Measurements from ENCODE around the gene AVPR1B.
"Not testable (repeated sequence)": the region's sequence is repeated elsewhere in the genome, so short reads cannot be mapped to it uniquely, and the experiment has no call there.

The AVPR1B gene

DNA sequence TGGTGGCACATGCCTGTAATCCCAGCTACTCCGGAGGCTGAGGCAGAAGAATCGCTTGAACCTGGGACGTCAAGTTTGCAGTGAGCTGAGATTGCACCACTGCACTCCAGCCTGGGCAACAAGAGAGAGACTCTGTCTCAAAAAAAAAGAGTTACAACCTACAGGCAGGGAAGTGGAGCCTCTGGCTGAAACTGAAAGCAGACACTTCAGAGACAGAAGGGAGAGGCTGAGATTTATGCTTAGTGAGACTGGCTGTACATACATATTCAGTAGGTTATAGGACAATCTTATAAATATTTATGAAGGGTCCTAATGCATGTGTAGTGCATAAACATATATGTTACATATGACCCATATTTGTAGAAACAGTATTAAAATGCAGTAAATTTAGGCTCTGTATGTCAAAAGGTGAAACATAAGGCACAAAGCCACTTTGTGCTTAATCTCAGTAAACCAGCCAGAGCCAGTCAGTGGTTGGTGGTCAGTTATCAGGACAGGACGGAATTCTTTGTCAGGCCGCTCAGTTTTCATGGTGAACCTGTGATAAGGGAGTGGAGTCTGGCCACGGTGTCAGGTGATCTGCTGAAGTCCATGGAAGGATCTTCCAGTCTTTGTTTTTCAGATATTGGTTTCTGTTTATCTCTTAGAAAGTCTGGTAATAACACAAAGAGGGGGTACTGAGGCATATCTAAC lies 50.6 kb downstream of the AVPR1B start:
- Histone ChIP-seq H3K9ac (ENCODE audit: low read depth in 1 of 2, low read length in 2 of 2) (no peak overlapping the region), H3K4me1 (ENCODE audit: control insufficient read depth in 2 of 2, insufficient read depth in 2 of 2, low read length in 2 of 2) (peaks cover 0 to 2% of the 10 kb centered on the region in 2 donors), H3K27ac (ENCODE audit: low read depth in 2 of 2, low read length in 2 of 2) (no peak overlapping the region), H3K4me3 (ENCODE audit: low read length in 2 of 2) (no peak overlapping the region), H3K36me3 (ENCODE audit: control insufficient read depth in 2 of 2, insufficient read depth in 2 of 2, low read length in 2 of 2) (no peaks in the 10 kb centered on the region), H3K27me3 (ENCODE audit: control insufficient read depth in 2 of 2, insufficient read depth in 2 of 2, low read length in 2 of 2) (peaks cover 0 to 4% of the 10 kb centered on the region in 2 donors), H3K9me3 (ENCODE audit: control insufficient read depth in 2 of 2, low read length in 2 of 2) (no peaks in the 10 kb centered on the region)

DNA sequence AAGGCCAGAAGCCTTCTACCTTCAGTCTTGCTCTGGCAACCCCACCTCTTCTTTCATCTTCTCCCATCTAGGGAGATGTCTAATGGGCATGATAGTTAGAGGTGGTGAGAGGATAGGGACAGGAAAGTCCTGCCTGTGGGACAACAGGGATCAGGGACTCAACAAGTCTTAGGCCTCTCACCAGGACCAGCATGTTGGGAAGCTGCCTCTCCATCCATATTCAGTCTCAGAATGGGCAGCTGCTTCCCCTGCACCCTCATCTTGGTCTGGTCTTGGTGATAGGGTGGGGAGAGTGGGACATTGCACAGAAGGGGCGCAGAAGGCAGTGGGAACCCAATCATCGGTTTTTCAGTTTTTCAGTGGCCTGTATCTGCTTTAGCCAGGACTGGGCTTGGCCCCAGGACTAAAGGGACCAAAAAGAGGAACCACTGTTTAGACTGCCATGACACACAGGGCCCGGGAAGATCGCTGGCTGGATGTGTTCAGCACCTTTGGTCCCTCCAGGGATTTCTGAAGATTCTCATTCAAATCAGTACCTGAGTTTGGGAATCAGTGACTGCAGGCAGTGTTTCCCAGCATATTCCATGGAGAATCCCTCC lies 51.5 kb downstream of the AVPR1B start:
- H3K36me3 ChIP-seq (ENCODE audit: control insufficient read depth in 2 of 2, insufficient read depth in 2 of 2, low read length in 2 of 2) = no peaks in the 10 kb centered on the region
- H3K9ac ChIP-seq (ENCODE audit: low read depth in 1 of 2, low read length in 2 of 2) = no peak overlapping the region
- peaks cover 0 to 2% of the 10 kb centered on the region in 2 donors for H3K4me1 ChIP-seq (ENCODE audit: control insufficient read depth in 2 of 2, insufficient read depth in 2 of 2, low read length in 2 of 2)
- H3K27me3 ChIP-seq (ENCODE audit: control insufficient read depth in 2 of 2, insufficient read depth in 2 of 2, low read length in 2 of 2) = peaks cover 0 to 4% of the 10 kb centered on the region in 2 donors
- H3K9me3 ChIP-seq (ENCODE audit: control insufficient read depth in 2 of 2, low read length in 2 of 2) = no peaks in the 10 kb centered on the region
- H3K4me3 ChIP-seq (ENCODE audit: low read length in 2 of 2) = no peak overlapping the region
- H3K27ac ChIP-seq (ENCODE audit: low read depth in 2 of 2, low read length in 2 of 2) = no peak overlapping the region

DNA sequence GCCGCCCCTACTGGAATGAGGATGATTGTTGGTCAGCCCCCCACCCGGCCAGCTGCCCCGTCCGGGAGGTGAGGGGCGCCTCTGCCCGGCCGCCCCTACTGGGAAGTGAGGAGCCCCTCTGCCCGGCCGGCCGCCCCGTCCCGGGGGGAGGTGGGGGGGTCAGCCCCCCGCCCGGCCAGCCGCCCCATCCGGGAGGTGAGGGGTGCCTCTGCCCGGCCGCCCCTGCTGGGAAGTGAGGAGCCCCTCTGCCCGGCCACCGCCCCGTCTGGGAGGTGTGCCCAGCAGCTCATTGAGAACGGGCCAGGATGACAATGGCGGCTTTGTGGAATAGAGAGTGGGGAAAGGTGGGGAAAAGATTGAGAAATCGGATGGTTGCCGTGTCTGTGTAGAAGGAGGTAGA lies 52.7 kb downstream of the AVPR1B start:
- H3K9ac ChIP-seq (ENCODE audit: low read depth in 1 of 2, low read length in 2 of 2); H3K9me3 ChIP-seq (ENCODE audit: control insufficient read depth in 2 of 2, low read length in 2 of 2); H3K4me1 ChIP-seq (ENCODE audit: control insufficient read depth in 2 of 2, insufficient read depth in 2 of 2, low read length in 2 of 2); H3K4me3 ChIP-seq (ENCODE audit: low read length in 2 of 2); H3K27ac ChIP-seq (ENCODE audit: low read depth in 2 of 2, low read length in 2 of 2); H3K27me3 ChIP-seq (ENCODE audit: control insufficient read depth in 2 of 2, insufficient read depth in 2 of 2, low read length in 2 of 2); H3K36me3 ChIP-seq (ENCODE audit: control insufficient read depth in 2 of 2, insufficient read depth in 2 of 2, low read length in 2 of 2): not testable (repeated sequence)

DNA sequence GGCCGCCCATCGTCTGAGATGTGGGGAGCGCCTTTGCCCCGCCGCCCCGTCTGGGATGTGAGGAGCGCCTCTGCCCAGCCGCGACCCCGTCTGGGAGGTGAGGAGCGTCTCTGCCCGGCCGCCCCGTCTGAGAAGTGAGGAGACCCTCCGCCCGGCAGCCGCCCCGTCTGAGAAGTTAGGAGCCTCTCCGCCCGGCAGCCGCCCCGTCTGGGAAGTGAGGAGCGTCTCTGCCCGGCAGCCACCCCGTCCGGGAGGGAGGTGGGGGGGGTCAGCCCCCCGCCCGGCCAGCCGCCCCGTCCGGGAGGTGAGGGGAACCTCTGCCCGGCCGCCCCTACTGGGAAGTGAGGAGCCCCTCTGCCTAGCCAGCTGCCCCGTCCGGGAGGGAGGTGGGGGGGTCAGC lies 53.2 kb downstream of the AVPR1B start:
- H3K36me3 ChIP-seq (ENCODE audit: control insufficient read depth in 2 of 2, insufficient read depth in 2 of 2, low read length in 2 of 2); H3K4me3 ChIP-seq (ENCODE audit: low read length in 2 of 2); H3K9me3 ChIP-seq (ENCODE audit: control insufficient read depth in 2 of 2, low read length in 2 of 2); H3K27me3 ChIP-seq (ENCODE audit: control insufficient read depth in 2 of 2, insufficient read depth in 2 of 2, low read length in 2 of 2); H3K9ac ChIP-seq (ENCODE audit: low read depth in 1 of 2, low read length in 2 of 2); H3K4me1 ChIP-seq (ENCODE audit: control insufficient read depth in 2 of 2, insufficient read depth in 2 of 2, low read length in 2 of 2); H3K27ac ChIP-seq (ENCODE audit: low read depth in 2 of 2, low read length in 2 of 2): not testable (repeated sequence)

DNA sequence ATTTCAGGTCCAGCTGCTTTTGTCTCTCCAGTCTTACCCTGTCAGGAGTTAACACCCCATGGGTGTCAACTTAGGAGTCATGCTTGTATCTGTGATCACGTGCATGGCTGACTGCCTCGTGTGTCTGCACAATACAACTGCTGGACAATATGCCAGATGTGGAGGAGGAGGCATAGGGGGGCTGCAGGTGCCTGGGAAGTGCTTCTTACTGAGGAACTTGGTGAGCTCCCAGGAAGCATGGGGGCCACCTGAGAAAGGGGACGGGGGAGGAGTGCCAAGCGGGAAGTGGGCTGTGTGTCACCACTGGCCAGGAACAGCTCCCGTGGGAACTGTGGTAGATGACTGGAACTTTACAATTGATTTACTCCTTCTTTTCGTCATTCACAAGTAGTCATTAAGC lies 54.7 kb downstream of the AVPR1B start:
- no peak overlapping the region for H3K4me3 ChIP-seq (ENCODE audit: low read length in 2 of 2)
- H3K4me1 ChIP-seq (ENCODE audit: control insufficient read depth in 2 of 2, insufficient read depth in 2 of 2, low read length in 2 of 2) = no peaks in the 10 kb centered on the region
- H3K27me3 ChIP-seq (ENCODE audit: control insufficient read depth in 2 of 2, insufficient read depth in 2 of 2, low read length in 2 of 2) = no peaks in the 10 kb centered on the region
- no peaks in the 10 kb centered on the region for H3K9me3 ChIP-seq (ENCODE audit: control insufficient read depth in 2 of 2, low read length in 2 of 2)
- no peaks in the 10 kb centered on the region for H3K36me3 ChIP-seq (ENCODE audit: control insufficient read depth in 2 of 2, insufficient read depth in 2 of 2, low read length in 2 of 2)
- H3K27ac ChIP-seq (ENCODE audit: low read depth in 2 of 2, low read length in 2 of 2) = no peak overlapping the region
- H3K9ac ChIP-seq (ENCODE audit: low read depth in 1 of 2, low read length in 2 of 2) = no peak overlapping the region

DNA sequence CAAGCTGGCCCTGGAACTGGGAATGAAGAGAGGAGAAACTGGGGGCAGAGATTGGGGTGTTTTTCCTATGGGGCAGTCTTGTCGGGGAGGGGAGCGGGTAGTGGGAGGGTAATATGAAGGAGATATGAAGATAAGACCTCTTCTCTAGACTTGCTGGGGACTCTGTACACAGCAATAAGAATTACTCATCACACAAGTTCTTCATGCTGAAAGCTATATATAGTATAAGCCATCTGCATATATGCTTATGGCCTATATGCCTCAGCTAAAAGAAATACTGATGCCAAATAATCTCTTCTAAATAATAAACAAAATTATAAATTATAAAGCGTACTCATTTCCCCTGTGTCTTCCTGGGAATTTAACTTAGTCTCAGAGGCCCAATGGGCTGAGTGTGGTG lies 56.3 kb downstream of the AVPR1B start:
- H3K4me3 ChIP-seq (ENCODE audit: low read length in 2 of 2) = no peak overlapping the region
- H3K36me3 ChIP-seq (ENCODE audit: control insufficient read depth in 2 of 2, insufficient read depth in 2 of 2, low read length in 2 of 2) = no peaks in the 10 kb centered on the region
- no peaks in the 10 kb centered on the region for H3K27me3 ChIP-seq (ENCODE audit: control insufficient read depth in 2 of 2, insufficient read depth in 2 of 2, low read length in 2 of 2)
- H3K9me3 ChIP-seq (ENCODE audit: control insufficient read depth in 2 of 2, low read length in 2 of 2) = no peaks in the 10 kb centered on the region
- no peak overlapping the region for H3K27ac ChIP-seq (ENCODE audit: low read depth in 2 of 2, low read length in 2 of 2)
- H3K9ac ChIP-seq (ENCODE audit: low read depth in 1 of 2, low read length in 2 of 2) = no peak overlapping the region
- H3K4me1 ChIP-seq (ENCODE audit: control insufficient read depth in 2 of 2, insufficient read depth in 2 of 2, low read length in 2 of 2) = no peaks in the 10 kb centered on the region

Data from mucosa of rectum (tissue), 2 donors.